Lower lobe of right lung (tissue), 2 donors: ENCODE measurements around the gene PITPNM3. TPM values are rescaled to one million over a fixed set of nuclear protein-coding genes. Genes with fewer than 3 reads are reported as not detected.

Experiments used
- ATAC-seq, 2 donors: fragments of 200-7000 bp; cut with Tn5 transposase; one replicate each; pipeline ENCODE4 v1.9.1; 2020 to 2022; ENCODE audit warnings: mild to moderate bottlenecking in 2 of 2, moderate library complexity in 2 of 2
- DNase-seq: peaks from one replicate; pipeline ENCODE4 v3.0.0-alpha.2; 2020
- H3K27ac ChIP-seq: fragments of 200-600 bp; one replicate; pipeline ENCODE4 v1.8.0; 2022
- H3K27me3 ChIP-seq: fragments of 200-600 bp; one replicate; pipeline ENCODE4 v1.8.0; 2022; ENCODE audit warnings: low read depth
- H3K36me3 ChIP-seq: fragments of 200-600 bp; one replicate; pipeline ENCODE4 v1.8.0; 2022; ENCODE audit warnings: mild to moderate bottlenecking
- H3K4me1 ChIP-seq: fragments of 200-600 bp; one replicate; pipeline ENCODE4 v1.8.0; 2022
- H3K4me3 ChIP-seq: fragments of 200-600 bp; one replicate; pipeline ENCODE4 v1.8.0; 2022; ENCODE audit warnings: mild to moderate bottlenecking
- H3K9me3 ChIP-seq: fragments of 200-600 bp; one replicate; pipeline ENCODE4 v1.8.0; 2022
- CTCF ChIP-seq: fragments of 200-600 bp; IDR thresholded peaks from one replicate; pipeline ENCODE4 v1.8.0; 2022; ENCODE audit warnings: antibody characterized with exemption, mild to moderate bottlenecking
- intact Hi-C: fragments of 100-400 bp; cut with DNase I; formaldehyde crosslinking; loops from one replicate; pipeline ENCODE4 v1.11.0; 2022
- total RNA-seq: library from RNA; stranded (reverse); fragmentation: NEBNext Ultra II Directional; extraction: Animal tissue kit (Norgen Biotek cat#: 25700); gene quantifications from one replicate; pipeline ENCODE4 v1.2.1, GENCODE V29; 2021
- donor health status: DM: no; HTN: yes; CAD: no; lungs with severe emphysema.

Gene PITPNM3
- total RNA-seq, 1 donor from 2014 or later, result 12.3 TPM

DNA sequence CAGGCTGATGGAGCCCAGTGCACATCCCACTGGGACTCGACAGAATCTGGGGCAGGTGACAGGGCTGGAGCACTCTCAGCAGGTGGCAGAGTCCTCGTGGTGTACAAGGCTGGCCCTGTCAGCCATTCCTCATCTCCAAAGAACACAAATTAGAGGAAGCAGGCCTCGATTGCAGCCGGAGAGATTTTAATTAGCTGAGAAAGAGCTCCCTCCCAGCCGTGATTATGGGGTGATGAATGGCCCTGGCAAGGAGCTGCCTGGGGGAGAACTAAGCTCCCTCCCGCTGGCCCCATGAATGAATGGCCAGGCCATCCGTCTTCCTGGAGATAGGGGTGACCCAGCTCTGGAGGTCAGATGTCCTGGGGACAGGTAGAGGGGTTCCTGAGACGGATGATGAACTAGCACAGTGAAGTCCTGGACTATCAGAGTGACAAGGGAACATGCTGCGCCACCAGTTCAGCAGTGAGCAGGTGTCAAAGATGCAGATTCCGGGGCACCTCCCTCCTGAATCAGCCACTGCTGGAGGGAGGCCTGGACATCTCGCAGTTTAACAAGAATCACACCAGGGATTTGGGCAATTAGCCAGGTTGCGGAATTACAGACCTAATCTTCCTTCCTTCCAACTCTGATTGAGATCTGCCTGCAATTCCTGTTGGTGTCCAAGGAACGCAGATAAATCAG lies 76.6 kb downstream of the PITPNM3 start:
- H3K4me1 ChIP-seq, result no peaks in the 10 kb centered on the region
- ATAC-seq (no peak), DNase-seq (no peak)
- H3K36me3 ChIP-seq, result no peaks in the 10 kb centered on the region
- no peaks in the 10 kb centered on the region for H3K9me3 ChIP-seq
- TF ChIP-seq CTCF, result no peak
- no peak overlapping the region for H3K27ac ChIP-seq
- no peak overlapping the region for H3K4me3 ChIP-seq
- intact Hi-C loops, result no loop called here
- no peaks in the 10 kb centered on the region for H3K27me3 ChIP-seq

DNA sequence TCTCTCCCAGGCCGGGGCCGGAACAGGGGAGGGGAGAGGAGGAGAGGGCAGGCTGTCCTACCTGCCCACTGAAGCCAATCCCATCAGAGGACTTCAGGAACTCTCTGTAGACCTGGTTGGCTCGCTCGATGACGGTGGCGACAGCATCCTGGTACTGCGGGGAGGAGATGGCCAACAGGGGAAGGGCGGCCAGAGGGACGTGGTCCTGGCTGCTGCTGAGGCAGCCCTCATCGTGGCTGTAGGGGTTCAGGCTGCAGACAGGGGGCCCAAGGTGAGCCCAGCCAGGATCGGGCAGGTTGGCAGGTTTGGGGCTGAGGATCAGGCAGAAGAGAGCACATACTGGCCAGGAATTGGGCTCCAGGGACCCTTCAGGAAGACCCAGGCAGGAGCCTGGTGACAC lies 77.9 kb downstream of the PITPNM3 start:
- no peak for TF ChIP-seq CTCF

GRCh38 chr17:6477831-6478383 lies 78.4 kb downstream of the PITPNM3 start:
- DNase-seq (no peak), ATAC-seq (no peak)
- H3K27ac ChIP-seq, result no peak overlapping the region
- no peaks in the 10 kb centered on the region for H3K9me3 ChIP-seq
- H3K4me3 ChIP-seq, result no peak overlapping the region
- H3K27me3 ChIP-seq, result no peaks in the 10 kb centered on the region
- intact Hi-C loops, result no loop called here
- no peaks in the 10 kb centered on the region for H3K36me3 ChIP-seq
- no peaks in the 10 kb centered on the region for H3K4me1 ChIP-seq
- no peak for TF ChIP-seq CTCF

More for the DNA sequence above, 77.9 kb downstream of the PITPNM3 start:
- Histone ChIP-seq H3K4me3 (no peak overlapping the region), H3K4me1 (no peaks in the 10 kb centered on the region), H3K27me3 (no peaks in the 10 kb centered on the region), H3K9me3 (no peaks in the 10 kb centered on the region), H3K36me3 (no peaks in the 10 kb centered on the region), H3K27ac (no peak overlapping the region)
- no peak for ATAC-seq
- no peak for DNase-seq
- intact Hi-C loops, result no loop called here

DNA sequence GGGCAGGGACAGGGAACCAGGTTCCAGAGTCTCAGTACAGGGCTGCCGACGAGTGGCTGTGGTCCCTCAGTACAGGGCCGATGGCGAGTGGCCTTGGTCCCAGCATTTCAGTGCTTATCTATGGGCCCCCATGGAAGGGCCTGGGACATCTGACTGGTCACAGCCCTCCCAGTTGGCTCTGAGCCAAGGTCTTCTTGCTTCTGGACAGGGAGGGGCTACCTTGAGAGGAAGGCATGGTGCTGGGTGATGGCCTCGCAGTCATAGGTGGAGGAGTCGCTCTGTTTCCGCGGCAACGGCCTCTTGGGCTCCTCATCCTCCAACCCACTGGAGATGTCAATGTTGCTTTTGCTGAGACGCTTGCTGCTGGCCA lies 79.6 kb downstream of the PITPNM3 start:
- intact Hi-C loops, result no loop called here
- DNase-seq, result no peak
- Histone ChIP-seq H3K36me3 (no peaks in the 10 kb centered on the region), H3K4me1 (no peaks in the 10 kb centered on the region), H3K27me3 (no peaks in the 10 kb centered on the region), H3K27ac (no peak overlapping the region), H3K4me3 (no peak overlapping the region), H3K9me3 (no peaks in the 10 kb centered on the region)
- no peak for ATAC-seq
- no peak for TF ChIP-seq CTCF

DNA sequence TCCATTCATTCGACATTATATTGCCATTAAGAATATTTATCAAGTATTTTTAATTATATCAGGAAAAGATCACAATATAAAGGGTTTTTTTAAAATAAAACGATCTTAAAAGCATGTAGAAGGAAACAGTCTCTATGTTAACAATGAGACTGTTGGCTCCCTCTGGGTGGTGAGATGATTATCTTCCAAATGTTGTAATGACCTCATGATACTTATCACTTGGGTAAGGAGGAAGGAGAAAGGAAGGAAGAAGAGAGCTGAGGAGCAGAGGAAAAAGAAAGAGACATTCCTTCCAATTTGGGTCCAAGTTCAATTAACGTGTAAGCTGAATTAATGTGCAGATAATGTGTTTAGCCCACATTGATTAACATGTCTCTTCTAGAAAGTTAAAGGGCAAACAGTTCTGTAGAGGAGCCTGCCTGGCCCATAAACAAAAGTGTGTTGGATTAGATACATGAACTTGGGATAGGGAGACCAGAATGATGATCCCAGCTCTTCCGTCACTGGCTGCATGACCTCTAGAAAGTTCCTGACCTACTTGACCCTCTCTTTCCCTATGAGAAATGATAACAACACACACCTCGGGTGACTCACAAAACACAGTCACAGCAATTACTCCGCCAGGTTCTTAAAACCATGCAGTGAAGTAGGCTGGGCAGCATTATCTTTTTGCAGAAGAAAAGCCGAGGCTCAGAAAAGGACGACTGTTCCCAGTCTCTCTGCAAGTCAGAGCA lies 80.1 kb downstream of the PITPNM3 start:
- intact Hi-C loops, result no loop called here
- H3K4me3 ChIP-seq, result no peak overlapping the region

More for the DNA sequence above, 80.1 kb downstream of the PITPNM3 start:
- TF ChIP-seq CTCF, result no peak
- no peak overlapping the region for H3K27ac ChIP-seq
- H3K36me3 ChIP-seq, result no peaks in the 10 kb centered on the region
- no peaks in the 10 kb centered on the region for H3K9me3 ChIP-seq
- H3K4me1 ChIP-seq, result no peaks in the 10 kb centered on the region
- ATAC-seq, result no peak
- H3K27me3 ChIP-seq, result no peaks in the 10 kb centered on the region
- no peak for DNase-seq
